NCI-H460 (cell line): ENCODE results near the gene OR5K3. TPM values are rescaled to one million over a fixed set of nuclear protein-coding genes. Genes with fewer than 3 reads are reported as not detected.
"Not testable (repeated sequence)": the region's sequence is repeated elsewhere in the genome, so short reads cannot be mapped to it uniquely, and the experiment has no call there.

Source experiments
- DNase-seq: peaks from one replicate; pipeline ENCODE4 v3.0.0-alpha.2; 2016; ENCODE audit warnings: low read depth; ENCODE audit errors: extremely low read depth
- polyA plus RNA-seq: library from polyadenylated mRNA; depleted of rRNA; stranded (reverse); fragments of >200 nt; gene quantifications from 2 replicates; pipeline ENCODE4 v1.2.3, GENCODE V29; 2014; cell fraction: nucleus; rRNA removed
- total RNA-seq: library from RNA; depleted of rRNA; stranded (reverse); fragments of >200 nt; shearing (Covaris generic); gene quantifications from 2 replicates; pipeline ENCODE4 v1.2.3, GENCODE V29; 2014; rRNA removed

Gene OR5K3
- not detected in 2 replicates for total RNA-seq
- polyA plus RNA-seq: not detected in 2 replicates

- no peak for DNase-seq
Observed at GRCh38 chr3:98390366-98390765, at the start of gene OR5K3. OR5K3 (plus strand) TSS chr3:98390666; CDS start chr3:98390666, 0 bp downstream.

GRCh38 chr3:98341758-98342157, 48.7 kb upstream of the OR5K3 start:
- no peak for DNase-seq

- peak; percentile 49 for DNase-seq
Observed at GRCh38 chr3:98343647-98344507, 46.6 kb upstream of the OR5K3 start.

GRCh38 chr3:98350082-98350481, 40.4 kb upstream of the OR5K3 start:
- DNase-seq: no peak

GRCh38 chr3:98353554-98353953, 36.9 kb upstream of the OR5K3 start, which contains the start of gene OR5K4:
OR5K4 (plus strand) TSS chr3:98353854; CDS start chr3:98353854, 0 bp downstream.
- no peak for DNase-seq

GRCh38 chr3:98359250-98359649, 31.2 kb upstream of the OR5K3 start:
- no peak for DNase-seq

- DNase-seq: no peak
Observed at GRCh38 chr3:98359993-98360675, 30.3 kb upstream of the OR5K3 start.

GRCh38 chr3:98360681-98361080, 29.8 kb upstream of the OR5K3 start:
- no peak for DNase-seq

GRCh38 chr3:98361289-98361688, 29.2 kb upstream of the OR5K3 start:
- no peak for DNase-seq

- DNase-seq: no peak
Observed at GRCh38 chr3:98367464-98368246, 22.8 kb upstream of the OR5K3 start.

- DNase-seq: no peak
Observed at GRCh38 chr3:98371186-98371585, 19.3 kb upstream of the OR5K3 start.

- DNase-seq: no peak
Observed at GRCh38 chr3:98371853-98372252, 18.6 kb upstream of the OR5K3 start.

GRCh38 chr3:98372445-98372844, 18.0 kb upstream of the OR5K3 start:
- no peak for DNase-seq

- DNase-seq: no peak
Observed at GRCh38 chr3:98376631-98377030, 13.8 kb upstream of the OR5K3 start.

GRCh38 chr3:98388147-98388546, 2.3 kb upstream of the OR5K3 start:
- no peak for DNase-seq

GRCh38 chr3:98395101-98395500, 4.6 kb downstream of the OR5K3 start:
- no peak for DNase-seq

- not testable (repeated sequence) for DNase-seq
Observed at GRCh38 chr3:98396482-98396881, 6.0 kb downstream of the OR5K3 start.

- no peak for DNase-seq
Observed at GRCh38 chr3:98398513-98398912, 8.0 kb downstream of the OR5K3 start.

- DNase-seq: no peak
Observed at GRCh38 chr3:98402507-98402906, 12.0 kb downstream of the OR5K3 start.

- no peak for DNase-seq
Observed at GRCh38 chr3:98404010-98404409, 13.5 kb downstream of the OR5K3 start.

GRCh38 chr3:98406034-98406433, 15.6 kb downstream of the OR5K3 start:
- no peak for DNase-seq
